GM12878 (cell line): Measurements from ENCODE around the gene ACE.

Experiments used
- ZNF24 ChIP-seq: fragments of 450-650 bp; IDR thresholded peaks from 2 replicates; pipeline ENCODE4 v1.6.1; 2017; ENCODE audit warnings: antibody characterized with exemption, mild to moderate bottlenecking
- TF ChIP-seq, protein P1 (sequence below): IDR thresholded peaks from 2 replicates; pipeline ENCODE4 v1.6.1; 2012; ENCODE audit warnings: low read depth, low read length, improper control_type of control experiment

- TF ChIP-seq ZNF24, result no peak
- TF ChIP-seq, protein P1, sequence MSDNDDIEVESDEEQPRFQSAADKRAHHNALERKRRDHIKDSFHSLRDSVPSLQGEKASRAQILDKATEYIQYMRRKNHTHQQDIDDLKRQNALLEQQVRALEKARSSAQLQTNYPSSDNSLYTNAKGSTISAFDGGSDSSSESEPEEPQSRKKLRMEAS, result no peak
These were observed 405 bp upstream of the ACE start for GRCh38 chr17:63476459-63476853.
